H1 (cell line): ENCODE results near the gene CABLES2. TPM values are rescaled to one million over a fixed set of nuclear protein-coding genes. Genes with fewer than 3 reads are reported as not detected.

Experiments
- CTCF ChIA-PET: fragments of 300-600 bp; sonication (Branson Sonifier 250); formaldehyde crosslinking; loops from one replicate; lab custom pipeline; 2021; ENCODE audit not compliant: partially characterized antibody; lab: Charles Lee
- POLR2A ChIA-PET: fragments of 300-600 bp; sonication (Branson Sonifier 250); formaldehyde crosslinking; loops from one replicate; lab custom pipeline; 2021; ENCODE audit warnings: inconsistent platforms; ENCODE audit not compliant: partially characterized antibody; lab: Charles Lee
- DNase-seq, 2 experiments: peaks; one replicate each; pipeline versions ENCODE4 v3.0.0 to v3.0.0-alpha.2; 2010 to 2022; ENCODE audit warnings: low spot score in 2 of 2, low read depth in 1 of 2, mixed read lengths in 1 of 2
- FAIRE-seq: peaks from 2 replicates; lab custom pipeline; 2011; peaks lifted over from hg19 to GRCh38; lab: Jason Lieb, UNC
- H2AFZ ChIP-seq: 2 replicates; pipeline ENCODE4 v1.8.1; 2012; ENCODE audit warnings: low read length, inconsistent platforms
- H2AK5ac ChIP-seq: 2 replicates; pipeline ENCODE4 v1.6.1; 2013; ENCODE audit warnings: low read depth, low read length
- H2BK120ac ChIP-seq: replicated peaks from 2 replicates; pipeline ENCODE3; 2013; ENCODE audit warnings: low read depth, low read length, inconsistent platforms
- H2BK12ac ChIP-seq: 2 replicates; pipeline ENCODE4 v1.6.1; 2013; ENCODE audit warnings: low read depth, low read length
- H2BK15ac ChIP-seq: 2 replicates; pipeline ENCODE4 v1.6.1; 2013; ENCODE audit warnings: low read length
- H2BK20ac ChIP-seq: 2 replicates; pipeline ENCODE4 v1.6.1; 2013; ENCODE audit warnings: low read length
- H2BK5ac ChIP-seq: 2 replicates; pipeline ENCODE4 v1.6.1; 2013; ENCODE audit warnings: low read depth, low read length
- H3K14ac ChIP-seq: 2 replicates; pipeline ENCODE4 v1.6.1; 2013; ENCODE audit warnings: inconsistent platforms; ENCODE audit not compliant: insufficient read length
- H3K18ac ChIP-seq: 2 replicates; pipeline ENCODE4 v1.6.1; 2013; ENCODE audit warnings: low read length; ENCODE audit errors: extremely low read depth
- H3K23ac ChIP-seq: 2 replicates; pipeline ENCODE4 v1.6.1; 2013; ENCODE audit warnings: inconsistent platforms; ENCODE audit not compliant: insufficient read length
- H3K23me2 ChIP-seq: 2 replicates; pipeline ENCODE4 v1.6.1; 2013; ENCODE audit warnings: low read depth, low read length
- H3K27ac ChIP-seq: 2 replicates; pipeline ENCODE4 v1.6.1; 2011; ENCODE audit warnings: low read depth, low read length, inconsistent platforms
- H3K27me3 ChIP-seq, 4 experiments: replicated peaks in 1 of 4; 1 replicate in 1 of 4; 2 replicates in 3 of 4; pipeline versions ENCODE4 v1.6.1 to v1.8.1; 2011 to 2013; ENCODE audit warnings: low read length in 3 of 4, mild to moderate bottlenecking in 3 of 4, inconsistent platforms in 2 of 4, mixed read lengths in 2 of 4, moderate library complexity in 1 of 4; ENCODE audit not compliant: control insufficient read depth in 3 of 4, insufficient read depth in 3 of 4; ENCODE audit errors: extremely low read depth in 1 of 4
- H3K36me3 ChIP-seq, 4 experiments: 2 replicates each; pipeline versions ENCODE4 v1.6.1 to v1.8.1; 2011 to 2013; ENCODE audit warnings: mild to moderate bottlenecking in 4 of 4, low read length in 3 of 4, moderate library complexity in 2 of 4, control low read depth in 1 of 4, inconsistent platforms in 1 of 4; ENCODE audit not compliant: insufficient read depth in 4 of 4, control insufficient read depth in 2 of 4
- H3K4ac ChIP-seq: replicated peaks from 2 replicates; pipeline ENCODE3; 2013; ENCODE audit warnings: low read length, low read depth, mixed read lengths, inconsistent platforms; ENCODE audit not compliant: insufficient read length
- H3K4me1 ChIP-seq, 4 experiments: replicated peaks in 1 of 4; 1 replicate in 1 of 4; 2 replicates in 3 of 4; pipeline versions ENCODE4 v1.6.1 to v1.8.1; 2011 to 2013; ENCODE audit warnings: low read length in 3 of 4, inconsistent platforms in 2 of 4, mixed read lengths in 1 of 4; ENCODE audit not compliant: insufficient read depth in 4 of 4, control insufficient read depth in 3 of 4
- H3K4me2 ChIP-seq, 2 experiments: 2 replicates each; pipeline versions ENCODE4 v1.6.1 to v1.8.1; 2011 to 2013; ENCODE audit warnings: low read depth in 2 of 2, low read length in 2 of 2, control low read depth in 1 of 2, inconsistent platforms in 1 of 2, mild to moderate bottlenecking in 1 of 2; ENCODE audit not compliant: insufficient read depth in 1 of 2
- H3K4me3 ChIP-seq, 4 experiments: fragments of 200-600, 300-600 bp in 1 of 4; sonication (generic), shearing (Covaris generic), sonication (Bioruptor Twin) in 1 of 4; 2 replicates each; pipeline versions ENCODE4 v1.5.1 to v1.8.1; 2011 to 2016; ENCODE audit warnings: low read length in 4 of 4, low read depth in 3 of 4, control low read depth in 2 of 4, inconsistent platforms in 2 of 4, mild to moderate bottlenecking in 2 of 4, mixed read lengths in 1 of 4, moderate library complexity in 1 of 4; ENCODE audit not compliant: insufficient read depth in 2 of 4; ENCODE audit errors: extremely low read depth in 1 of 4
- H3K56ac ChIP-seq: replicated peaks from 2 replicates; pipeline ENCODE3; 2013; ENCODE audit warnings: low read depth, mild to moderate bottlenecking, mixed read lengths, low read length, inconsistent platforms; ENCODE audit not compliant: insufficient read length
- H3K79me1 ChIP-seq: 2 replicates; pipeline ENCODE4 v1.6.1; 2013; ENCODE audit warnings: low read depth, low read length, control low read depth
- H3K79me2 ChIP-seq, 2 experiments: 2 replicates each; pipeline versions ENCODE4 v1.6.1 to v1.8.1; 2012 to 2013; ENCODE audit warnings: low read length in 2 of 2, mild to moderate bottlenecking in 2 of 2, inconsistent platforms in 1 of 2; ENCODE audit not compliant: insufficient read depth in 2 of 2, control insufficient read depth in 1 of 2
- H3K9ac ChIP-seq, 4 experiments: replicated peaks in 1 of 4; 1 replicate in 1 of 4; 2 replicates in 3 of 4; pipeline versions ENCODE4 v1.6.1 to v1.8.1; 2011 to 2013; ENCODE audit warnings: low read depth in 3 of 4, low read length in 3 of 4, control low read depth in 2 of 4, mild to moderate bottlenecking in 2 of 4, moderate library complexity in 2 of 4, inconsistent platforms in 1 of 4; ENCODE audit errors: extremely low read depth in 1 of 4
- H3K9me3 ChIP-seq, 2 experiments: 2 replicates each; pipeline versions ENCODE4 v1.6.1 to v1.8.1; 2012 to 2013; ENCODE audit warnings: mild to moderate bottlenecking in 2 of 2, moderate library complexity in 2 of 2, control low read depth in 1 of 2, inconsistent platforms in 1 of 2, low read depth in 1 of 2, low read length in 1 of 2, mixed read lengths in 1 of 2; ENCODE audit not compliant: insufficient read depth in 2 of 2
- H4K20me1 ChIP-seq, 2 experiments: replicated peaks in 1 of 2; 2 replicates each; pipeline versions ENCODE3 to v1.8.1; 2011 to 2013; ENCODE audit warnings: inconsistent platforms in 2 of 2, low read length in 2 of 2, mild to moderate bottlenecking in 1 of 2; ENCODE audit not compliant: insufficient read depth in 2 of 2, control insufficient read depth in 1 of 2
- H4K5ac ChIP-seq: 2 replicates; pipeline ENCODE4 v1.6.1; 2013; ENCODE audit warnings: low read length, low read depth, mixed read lengths, inconsistent platforms; ENCODE audit not compliant: insufficient read length
- H4K8ac ChIP-seq: 2 replicates; pipeline ENCODE4 v1.8.0; 2013; ENCODE audit warnings: mild to moderate bottlenecking, moderate library complexity, low read length, inconsistent platforms; ENCODE audit not compliant: insufficient read depth; ENCODE audit errors: extremely low read depth
- H4K91ac ChIP-seq: replicated peaks from 2 replicates; pipeline ENCODE3; 2013; ENCODE audit warnings: low read length, mixed read lengths, inconsistent platforms; ENCODE audit not compliant: insufficient read length
- ASH2L ChIP-seq: fragments of 200-600, 300-600 bp; sonication (generic); IDR thresholded peaks from one replicate; pipeline ENCODE4 v1.7.1; 2017; ENCODE audit warnings: low read length
- CBX5 ChIP-seq: fragments of 300-800, 300-1000 bp; sonication (generic); IDR thresholded peaks from 2 replicates; pipeline ENCODE4 v1.7.1; 2016; ENCODE audit warnings: antibody characterized with exemption, low read length, low read depth
- CHD2 ChIP-seq: IDR thresholded peaks from 2 replicates; pipeline ENCODE4 v1.6.1; 2012; ENCODE audit warnings: low read length, improper control_type of control experiment
- POU5F1 ChIP-seq: IDR thresholded peaks from 2 replicates; pipeline ENCODE4 v1.6.1; 2011; ENCODE audit warnings: low read depth, mild to moderate bottlenecking, low read length, moderate library complexity
- RFX5 ChIP-seq: IDR thresholded peaks from 2 replicates; pipeline ENCODE4 v1.6.1; 2011; ENCODE audit warnings: low read depth, low read length, improper control_type of control experiment, borderline replicate concordance
- SRF ChIP-seq: IDR thresholded peaks from 2 replicates; pipeline ENCODE4 v1.6.1; 2011; ENCODE audit warnings: mild to moderate bottlenecking, low read depth, low read length, moderate library complexity
- TCF12 ChIP-seq: IDR thresholded peaks from 2 replicates; pipeline ENCODE4 v1.6.1; 2011; ENCODE audit warnings: low read depth, mild to moderate bottlenecking, low read length
- YY1 ChIP-seq: IDR thresholded peaks from 2 replicates; pipeline ENCODE4 v1.6.1; 2011; ENCODE audit warnings: low read depth, mild to moderate bottlenecking, low read length
- ZNF274 ChIP-seq: IDR thresholded peaks from 2 replicates; pipeline ENCODE4 v1.7.0; 2012; ENCODE audit warnings: low read length, borderline replicate concordance; ENCODE audit errors: extremely low read depth
- WGBS, 2 experiments: shearing (Covaris generic) in 1 of 2; methylation state at CpG; one replicate each; pipeline versions ENCODE4 v1.1.6 to v1.1.7; 2013 to 2015; ENCODE audit warnings: low lambda C conversion rate in 2 of 2, mixed read lengths in 2 of 2, inconsistent platforms in 1 of 2, low coverage in 1 of 2, missing lambda C conversion rate in 1 of 2; ENCODE audit not compliant: insufficient replicate concordance in 2 of 2, insufficient coverage in 1 of 2, insufficient read length in 1 of 2; ENCODE audit errors: extremely low coverage in 1 of 2, missing lambda C conversion rate in 1 of 2; 5-methylcytosine and 5-hydroxymethylcytosine counted together
- polyA plus RNA-seq, 7 experiments: library from polyadenylated mRNA; depleted of rRNA in 3 of 7; stranded (reverse) in 5 of 7; unstranded in 2 of 7; fragments of >200 nt in 5 of 7; fragments of 200-250 nt in 2 of 7; gene quantifications; 1 replicate in 5 of 7; 2 replicates in 1 of 7; 4 replicates in 1 of 7; pipeline versions ENCODE4 v1.2.1 to v1.2.3, GENCODE V29; 2011 to 2013; ENCODE audit warnings: missing spikeins in 2 of 7, mixed read lengths in 2 of 7
- total RNA-seq: library from RNA; stranded (reverse); fragmentation: NEBNext Ultra II Directional; extraction: Animal tissue kit (Norgen Biotek cat#: 25700); gene quantifications from 2 replicates; pipeline ENCODE4 v1.2.1, GENCODE V29; 2021
- TF ChIP-seq, protein P1 (sequence below): IDR thresholded peaks from 2 replicates; pipeline ENCODE4 v1.6.1; 2011; ENCODE audit warnings: low read length, improper control_type of control experiment
- TF ChIP-seq, protein P2 (sequence below), 3 experiments: IDR thresholded peaks; 1 replicate in 2 of 3; 2 replicates in 1 of 3; pipeline versions ENCODE4 v1.5.1 to v1.6.1; 2011; ENCODE audit warnings: low read length in 3 of 3, mild to moderate bottlenecking in 3 of 3, inconsistent platforms in 2 of 3, low read depth in 1 of 3, moderate library complexity in 1 of 3; ENCODE audit not compliant: insufficient read depth in 1 of 3; ENCODE audit errors: control extremely low read depth in 1 of 3

CABLES2 gene
- total and polyA plus RNA-seq, 2 of the 8 experiments (the other 6 are each of a cell fraction or from before 2014, with no cell fraction given) = 8.0 to 8.8 TPM

DNA sequence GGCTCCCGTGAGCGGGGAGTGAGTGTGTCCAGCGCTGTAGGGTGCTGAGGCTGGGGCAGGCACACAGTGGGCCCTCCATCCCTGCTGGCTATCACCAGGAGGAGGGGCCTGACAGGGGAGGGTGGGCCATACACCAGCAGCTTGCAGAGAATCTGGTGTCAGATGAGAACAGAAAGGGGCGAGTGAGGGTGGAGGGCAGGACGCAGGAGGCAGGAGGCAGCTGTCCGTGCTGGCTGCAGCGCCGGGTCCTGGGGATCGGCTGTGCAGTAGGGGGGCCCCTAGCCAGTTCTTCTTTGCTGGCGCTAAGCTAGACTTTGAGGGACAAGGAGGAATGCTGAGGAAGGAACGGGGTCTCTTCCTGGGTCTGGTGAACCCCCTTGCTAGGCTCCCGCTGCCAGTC is 1.6 kb upstream of the CABLES2 start:
- H3K27me3 ChIP-seq = peaks cover 0 to 8% (median 1%) of the 10 kb centered on the region in 4 experiments; a peak in 2 of 7 replicates
- no peak overlapping the region for H3K4me2 ChIP-seq
- no peak overlapping the region for H3K56ac ChIP-seq
- H3K4me3 ChIP-seq = no peak overlapping the region
- no peak overlapping the region for H2BK12ac ChIP-seq
- no peak overlapping the region for H2BK5ac ChIP-seq
- no peak overlapping the region for H2BK120ac ChIP-seq
- no peaks in the 10 kb centered on the region; the same call in 1 of the 2 replicates for H3K23me2 ChIP-seq
- DNase-seq (no peak), FAIRE-seq (no peak)
- no peak overlapping the region for H2AFZ ChIP-seq
- no peak overlapping the region for H2BK20ac ChIP-seq
- ChIA-PET CTCF (interaction anchor here (1.0 to 4.6 kb wide), 11 partner anchors 9 to 179 kb away, joined by 3 to 48 read pairs (median 6); no protein-coding TSS in a partner anchor), POLR2A (interaction anchor here (0.8 to 4.0 kb wide), 4 partner anchors 15 to 225 kb away, joined by 3 to 25 read pairs (median 4); no protein-coding TSS in a partner anchor)
- H2BK15ac ChIP-seq = peak overlapping the region; percentile 53; the same call in 1 of the 2 replicates
- no peak overlapping the region for H3K14ac ChIP-seq
- peak overlapping the region; percentile 31; the same call in 1 of the 2 replicates for H2AK5ac ChIP-seq
- no peak overlapping the region for H3K4ac ChIP-seq
- peaks cover 0 to 26% (median 8%) of the 10 kb centered on the region in 4 experiments; a peak in 6 of 7 replicates for H3K4me1 ChIP-seq
- H4K5ac ChIP-seq = no peak overlapping the region
- H3K79me1 ChIP-seq = no peaks in the 10 kb centered on the region
- 85% methylated on average over 11 of the region's 12 CpGs; no CpG with 5 or more reads in 1 of the 2 experiments for WGBS, 2 experiments
- no peak overlapping the region for H3K18ac ChIP-seq
- H3K27ac ChIP-seq = no peak overlapping the region
- H4K91ac ChIP-seq = no peak overlapping the region
- H4K8ac ChIP-seq = no peak overlapping the region
- no peak overlapping the region for H3K9ac ChIP-seq
- H3K9me3 ChIP-seq = no peaks in the 10 kb centered on the region
- no peaks in the 10 kb centered on the region; a peak in 1 of 4 replicates for H3K79me2 ChIP-seq
- no peaks in the 10 kb centered on the region for H3K36me3 ChIP-seq
- H4K20me1 ChIP-seq = peaks cover 0 to 20% of the 10 kb centered on the region in 2 experiments
- no peak overlapping the region for H3K23ac ChIP-seq
- no peak for TF ChIP-seq ASH2L
- TF ChIP-seq CHD2 = no peak
- TF ChIP-seq SRF = no peak
- TF ChIP-seq POU5F1 = no peak
- TF ChIP-seq, protein P1, sequence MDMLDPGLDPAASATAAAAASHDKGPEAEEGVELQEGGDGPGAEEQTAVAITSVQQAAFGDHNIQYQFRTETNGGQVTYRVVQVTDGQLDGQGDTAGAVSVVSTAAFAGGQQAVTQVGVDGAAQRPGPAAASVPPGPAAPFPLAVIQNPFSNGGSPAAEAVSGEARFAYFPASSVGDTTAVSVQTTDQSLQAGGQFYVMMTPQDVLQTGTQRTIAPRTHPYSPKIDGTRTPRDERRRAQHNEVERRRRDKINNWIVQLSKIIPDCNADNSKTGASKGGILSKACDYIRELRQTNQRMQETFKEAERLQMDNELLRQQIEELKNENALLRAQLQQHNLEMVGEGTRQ = no peak
- TF ChIP-seq CBX5 = no peak
- no peak for TF ChIP-seq ZNF274
- TF ChIP-seq YY1 = no peak
- TF ChIP-seq, protein P2, sequence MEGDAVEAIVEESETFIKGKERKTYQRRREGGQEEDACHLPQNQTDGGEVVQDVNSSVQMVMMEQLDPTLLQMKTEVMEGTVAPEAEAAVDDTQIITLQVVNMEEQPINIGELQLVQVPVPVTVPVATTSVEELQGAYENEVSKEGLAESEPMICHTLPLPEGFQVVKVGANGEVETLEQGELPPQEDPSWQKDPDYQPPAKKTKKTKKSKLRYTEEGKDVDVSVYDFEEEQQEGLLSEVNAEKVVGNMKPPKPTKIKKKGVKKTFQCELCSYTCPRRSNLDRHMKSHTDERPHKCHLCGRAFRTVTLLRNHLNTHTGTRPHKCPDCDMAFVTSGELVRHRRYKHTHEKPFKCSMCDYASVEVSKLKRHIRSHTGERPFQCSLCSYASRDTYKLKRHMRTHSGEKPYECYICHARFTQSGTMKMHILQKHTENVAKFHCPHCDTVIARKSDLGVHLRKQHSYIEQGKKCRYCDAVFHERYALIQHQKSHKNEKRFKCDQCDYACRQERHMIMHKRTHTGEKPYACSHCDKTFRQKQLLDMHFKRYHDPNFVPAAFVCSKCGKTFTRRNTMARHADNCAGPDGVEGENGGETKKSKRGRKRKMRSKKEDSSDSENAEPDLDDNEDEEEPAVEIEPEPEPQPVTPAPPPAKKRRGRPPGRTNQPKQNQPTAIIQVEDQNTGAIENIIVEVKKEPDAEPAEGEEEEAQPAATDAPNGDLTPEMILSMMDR (IDR thresholded peaks at IDR 0.05; ENCODE audit: control extremely low read depth in 1 of 3, insufficient read depth in 1 of 3, low read depth in 1 of 3, low read length in 3 of 3) = no peak
- no peak for TF ChIP-seq TCF12
- TF ChIP-seq RFX5 = no peak
